Temporal lobe (tissue), 2 donors: Measurements from ENCODE around the gene ANKRD53. TPM values are rescaled to one million over a fixed set of nuclear protein-coding genes. Genes with fewer than 3 reads are reported as not detected.

Experiments used
- small RNA-seq: library from RNA; depleted of rRNA; stranded (forward); fragments of <200 nt; gene quantifications from one replicate; pipeline ENCODE3, GENCODE V24; 2014; ENCODE audit warnings: low replicate concordance
- total RNA-seq: library from RNA; depleted of rRNA; stranded (reverse); fragments of >200 nt; gene quantifications from one replicate; pipeline ENCODE4 v1.2.3, GENCODE V29; 2014

Gene ANKRD53
- total RNA-seq, 1 donor from 2014 or later, result 2.7 TPM

Small RNAs within 50 kb of the gene (small RNA-seq; reads per million reads assigned to genes)
- gene RN7SL160P, result not detected

Other genes starting within 250 kb of the ANKRD53 start
- gene ADD2, start 210.4 kb upstream of the ANKRD53 start, total RNA-seq, result 385 TPM
- gene FIGLA, start 188.0 kb upstream of the ANKRD53 start, total RNA-seq, result not detected
- not detected for gene CLEC4F, start 158.0 kb upstream of the ANKRD53 start, total RNA-seq
- gene CD207, start 142.8 kb upstream of the ANKRD53 start, total RNA-seq, result not detected
- gene VAX2, start 78.1 kb upstream of the ANKRD53 start, total RNA-seq, result 0.25 TPM
- gene ATP6V1B1, start 42.7 kb upstream of the ANKRD53 start, total RNA-seq, result not detected
- 18.4 TPM for gene TEX261, start 16.2 kb downstream of the ANKRD53 start, total RNA-seq
- gene NAGK, start 90.0 kb downstream of the ANKRD53 start, total RNA-seq, result 38.1 TPM
- 7.4 TPM for gene MCEE, start 151.6 kb downstream of the ANKRD53 start, total RNA-seq
- gene MPHOSPH10, start 152.0 kb downstream of the ANKRD53 start, total RNA-seq, result 26.1 TPM
- 13.3 TPM for gene PAIP2B, start 248.5 kb downstream of the ANKRD53 start, total RNA-seq